ENCODE results near the gene SIAE. TPM values are rescaled to one million over a fixed set of nuclear protein-coding genes. Genes with fewer than 3 reads are reported as not detected.
"Not testable (repeated sequence)": the region's sequence is repeated elsewhere in the genome, so short reads cannot be mapped to it uniquely, and the experiment has no call there.

SIAE gene
- total RNA-seq, 1 donor from 2014 or later: 2.1 TPM

DNA sequence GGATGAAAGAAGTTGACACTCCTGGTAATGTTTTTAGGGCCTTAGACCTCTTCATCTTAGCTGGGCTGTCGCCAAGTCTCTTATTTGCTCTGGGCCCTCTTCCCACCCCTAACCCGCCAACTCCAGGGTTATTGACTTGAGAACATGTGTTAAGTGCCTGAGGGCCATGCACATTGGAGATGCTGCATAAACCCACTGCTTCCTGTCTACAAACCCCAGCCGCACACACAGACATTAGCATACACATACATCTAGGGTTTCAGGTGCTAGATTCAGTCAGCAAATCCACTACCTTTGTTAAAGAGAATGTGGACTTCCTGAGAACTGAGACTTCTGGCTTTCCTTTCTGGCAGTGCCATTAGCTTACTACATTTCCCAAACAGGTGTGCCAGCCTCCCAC, 61.5 kb downstream of the SIAE start:
- Histone ChIP-seq H3K9me3 (ENCODE audit: control insufficient read depth in 3 of 3, low read length in 3 of 3) (no peaks in the 10 kb centered on the region), H3K4me1 (ENCODE audit: control insufficient read depth in 3 of 3, insufficient read depth in 3 of 3, low read length in 3 of 3) (no peaks in the 10 kb centered on the region), H3K27ac (ENCODE audit: low read depth, low read length) (no peak overlapping the region), H3K4me3 (ENCODE audit: low read length in 3 of 3) (no peak overlapping the region), H3K36me3 (ENCODE audit: control insufficient read depth in 3 of 3, insufficient read depth in 3 of 3, low read length in 3 of 3) (no peaks in the 10 kb centered on the region), H3K27me3 (ENCODE audit: control insufficient read depth in 3 of 3, insufficient read depth in 3 of 3, low read length in 3 of 3) (peaks cover 0 to 18% (median 0%) of the 10 kb centered on the region in 3 donors), H3K9ac (ENCODE audit: low read depth in 1 of 3, low read length in 3 of 3) (no peak overlapping the region)

DNA sequence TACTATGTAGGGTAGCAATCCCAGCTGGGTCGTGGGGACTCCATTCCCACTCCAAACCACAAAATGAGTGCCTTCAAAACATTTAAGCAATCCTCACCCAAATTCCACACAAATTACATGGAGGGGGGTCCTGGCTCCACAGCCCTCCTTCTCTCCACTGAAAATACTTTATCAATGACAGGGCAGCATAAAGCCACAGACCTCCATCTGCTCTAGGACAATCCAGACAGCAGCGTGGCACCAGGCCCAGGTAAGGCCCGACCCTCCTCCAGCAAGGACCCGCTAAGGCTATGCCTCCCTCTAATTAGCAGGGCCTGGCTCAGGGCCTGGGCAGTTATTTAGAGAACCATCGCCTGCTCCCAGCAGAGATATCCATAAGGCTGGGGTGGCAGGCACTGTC, 62.5 kb downstream of the SIAE start, which contains the start of gene PANX3:
Gene PANX3, plus strand, starts transcription at position 365 of the 400 bp plus-strand sequence. CDS start 129 bp downstream, outside the sequence.
- no peak within 1 kb of the TSS for H3K27ac ChIP-seq (ENCODE audit: low read depth, low read length)
- peaks cover 0 to 14% (median 0%) of the 10 kb centered on the region in 3 donors for H3K27me3 ChIP-seq (ENCODE audit: control insufficient read depth in 3 of 3, insufficient read depth in 3 of 3, low read length in 3 of 3)
- no peaks in the 10 kb centered on the region for H3K36me3 ChIP-seq (ENCODE audit: control insufficient read depth in 3 of 3, insufficient read depth in 3 of 3, low read length in 3 of 3)
- no peak within 1 kb of the TSS for H3K4me3 ChIP-seq (ENCODE audit: low read length in 3 of 3)
- H3K9ac ChIP-seq (ENCODE audit: low read depth in 1 of 3, low read length in 3 of 3): no peak within 1 kb of the TSS
- H3K9me3 ChIP-seq (ENCODE audit: control insufficient read depth in 3 of 3, low read length in 3 of 3): no peaks in the 10 kb centered on the region
- no peaks in the 10 kb centered on the region for H3K4me1 ChIP-seq (ENCODE audit: control insufficient read depth in 3 of 3, insufficient read depth in 3 of 3, low read length in 3 of 3)

DNA sequence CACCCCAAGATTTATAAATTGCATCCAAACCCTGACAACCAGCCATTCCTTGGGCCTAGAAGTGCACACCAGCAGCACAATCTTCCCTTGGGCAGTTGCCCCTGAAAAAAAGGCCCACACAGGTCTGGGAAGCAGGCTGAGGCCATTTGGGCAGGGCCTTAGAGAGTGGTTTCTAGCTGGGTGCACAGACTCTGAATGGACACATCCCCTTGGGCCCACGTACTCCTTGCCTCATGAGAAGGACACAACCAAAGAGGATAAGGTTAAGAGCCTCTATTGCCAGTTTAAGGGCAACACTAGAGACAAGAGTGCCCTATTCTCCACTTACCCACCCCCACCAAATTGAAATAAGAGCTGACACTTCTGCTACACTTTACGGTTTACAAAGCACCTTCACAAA, 63.2 kb downstream of the SIAE start:
- Histone ChIP-seq H3K27me3 (ENCODE audit: control insufficient read depth in 3 of 3, insufficient read depth in 3 of 3, low read length in 3 of 3) (peaks cover 0 to 13% (median 0%) of the 10 kb centered on the region in 3 donors), H3K9ac (ENCODE audit: low read depth in 1 of 3, low read length in 3 of 3) (no peak overlapping the region), H3K9me3 (ENCODE audit: control insufficient read depth in 3 of 3, low read length in 3 of 3) (no peaks in the 10 kb centered on the region), H3K4me1 (ENCODE audit: control insufficient read depth in 3 of 3, insufficient read depth in 3 of 3, low read length in 3 of 3) (no peaks in the 10 kb centered on the region), H3K36me3 (ENCODE audit: control insufficient read depth in 3 of 3, insufficient read depth in 3 of 3, low read length in 3 of 3) (no peaks in the 10 kb centered on the region), H3K4me3 (ENCODE audit: low read length in 3 of 3) (no peak overlapping the region), H3K27ac (ENCODE audit: low read depth, low read length) (no peak overlapping the region)

DNA sequence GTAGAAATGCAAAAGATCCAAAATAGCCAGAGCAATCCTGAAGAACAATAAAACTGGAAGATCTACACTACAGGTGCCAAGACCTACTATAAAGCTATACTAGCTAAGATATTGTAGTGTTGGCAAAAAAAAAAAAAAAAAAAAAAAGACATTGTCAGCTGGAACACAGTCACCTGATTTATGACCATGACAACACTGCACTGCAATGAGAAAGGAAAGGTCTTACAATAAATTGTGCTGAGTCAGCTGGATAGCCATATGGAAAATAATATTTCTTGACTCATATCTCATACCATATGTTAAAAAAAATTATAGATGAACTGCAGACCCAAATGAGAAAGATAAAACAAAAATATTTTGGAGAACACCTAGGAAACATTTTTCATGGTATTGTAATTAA, 65.4 kb downstream of the SIAE start:
- peaks cover 0 to 7% (median 0%) of the 10 kb centered on the region in 3 donors for H3K27me3 ChIP-seq (ENCODE audit: control insufficient read depth in 3 of 3, insufficient read depth in 3 of 3, low read length in 3 of 3)
- H3K27ac ChIP-seq (ENCODE audit: low read depth, low read length): no peak overlapping the region
- H3K36me3 ChIP-seq (ENCODE audit: control insufficient read depth in 3 of 3, insufficient read depth in 3 of 3, low read length in 3 of 3): no peaks in the 10 kb centered on the region
- no peak overlapping the region for H3K9ac ChIP-seq (ENCODE audit: low read depth in 1 of 3, low read length in 3 of 3)
- no peaks in the 10 kb centered on the region for H3K9me3 ChIP-seq (ENCODE audit: control insufficient read depth in 3 of 3, low read length in 3 of 3)
- H3K4me3 ChIP-seq (ENCODE audit: low read length in 3 of 3): no peak overlapping the region
- no peaks in the 10 kb centered on the region for H3K4me1 ChIP-seq (ENCODE audit: control insufficient read depth in 3 of 3, insufficient read depth in 3 of 3, low read length in 3 of 3)

DNA sequence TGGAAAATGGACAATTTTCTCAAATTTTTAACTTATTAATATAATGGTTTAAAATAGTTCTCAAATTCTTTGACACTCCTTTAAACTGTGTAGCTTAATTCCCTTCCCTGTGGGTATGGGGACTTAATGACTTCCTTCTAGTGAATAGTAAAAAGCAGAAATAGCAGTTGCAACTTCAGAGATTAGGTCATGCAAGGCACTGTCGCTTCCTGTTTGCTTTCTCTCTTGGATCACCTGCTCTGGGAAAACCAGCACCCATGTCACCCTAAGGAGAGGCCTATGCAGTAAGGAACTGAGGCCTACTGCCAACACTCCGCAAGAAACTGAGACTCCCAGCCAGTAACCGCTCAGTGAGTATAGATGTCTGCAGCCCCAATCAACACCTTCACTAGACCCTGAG, 67.8 kb downstream of the SIAE start:
- H3K36me3 ChIP-seq (ENCODE audit: control insufficient read depth in 3 of 3, insufficient read depth in 3 of 3, low read length in 3 of 3): no peaks in the 10 kb centered on the region
- H3K9ac ChIP-seq (ENCODE audit: low read depth in 1 of 3, low read length in 3 of 3): no peak overlapping the region
- peaks cover 0 to 4% (median 0%) of the 10 kb centered on the region in 3 donors for H3K27me3 ChIP-seq (ENCODE audit: control insufficient read depth in 3 of 3, insufficient read depth in 3 of 3, low read length in 3 of 3)
- no peak overlapping the region for H3K4me3 ChIP-seq (ENCODE audit: low read length in 3 of 3)
- no peak overlapping the region for H3K27ac ChIP-seq (ENCODE audit: low read depth, low read length)
- no peaks in the 10 kb centered on the region for H3K9me3 ChIP-seq (ENCODE audit: control insufficient read depth in 3 of 3, low read length in 3 of 3)
- H3K4me1 ChIP-seq (ENCODE audit: control insufficient read depth in 3 of 3, insufficient read depth in 3 of 3, low read length in 3 of 3): no peaks in the 10 kb centered on the region

DNA sequence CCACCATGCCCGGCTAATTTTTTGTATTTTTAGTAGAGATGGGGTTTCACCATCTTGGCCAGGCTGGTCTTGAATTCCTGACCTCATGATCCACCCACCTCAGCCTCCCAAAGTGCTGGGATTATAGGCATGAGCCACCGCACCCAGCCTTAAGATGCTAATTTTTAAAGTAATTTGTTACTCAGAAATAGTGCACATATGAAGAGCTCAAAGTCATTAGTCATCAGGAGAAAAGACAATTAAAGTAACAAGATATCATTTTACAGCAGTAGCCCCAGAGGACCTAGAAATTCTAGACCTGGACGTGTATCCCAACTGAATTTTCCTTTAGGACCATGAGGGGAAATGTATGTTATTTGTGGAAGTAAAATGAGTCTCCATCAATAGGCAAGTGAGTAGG, 70.8 kb downstream of the SIAE start:
- H3K36me3 ChIP-seq (ENCODE audit: control insufficient read depth in 3 of 3, insufficient read depth in 3 of 3, low read length in 3 of 3); H3K9me3 ChIP-seq (ENCODE audit: control insufficient read depth in 3 of 3, low read length in 3 of 3); H3K4me1 ChIP-seq (ENCODE audit: control insufficient read depth in 3 of 3, insufficient read depth in 3 of 3, low read length in 3 of 3); H3K27me3 ChIP-seq (ENCODE audit: control insufficient read depth in 3 of 3, insufficient read depth in 3 of 3, low read length in 3 of 3); H3K4me3 ChIP-seq (ENCODE audit: low read length in 3 of 3); H3K9ac ChIP-seq (ENCODE audit: low read depth in 1 of 3, low read length in 3 of 3); H3K27ac ChIP-seq (ENCODE audit: low read depth, low read length): not testable (repeated sequence)

DNA sequence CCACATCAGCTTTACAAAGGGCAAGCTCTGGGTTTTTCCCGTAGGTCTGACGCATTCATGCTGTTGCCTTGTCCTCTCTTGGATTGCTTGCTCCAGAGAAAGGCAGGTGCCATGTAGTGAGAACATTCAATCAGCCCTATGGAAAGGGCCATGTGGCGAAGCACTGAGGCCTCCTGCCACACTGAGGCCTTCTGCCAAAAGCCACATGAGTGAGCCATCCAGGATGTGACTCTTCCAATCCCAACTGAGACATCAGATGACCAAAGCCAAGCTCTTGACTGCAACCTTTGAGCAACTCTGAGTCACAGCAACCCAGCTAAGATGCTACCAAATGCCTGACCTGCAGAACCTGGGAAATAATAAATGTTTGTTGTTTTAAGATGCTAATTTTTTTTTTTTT, 71.3 kb downstream of the SIAE start:
- Histone ChIP-seq H3K36me3 (ENCODE audit: control insufficient read depth in 3 of 3, insufficient read depth in 3 of 3, low read length in 3 of 3) (no peaks in the 10 kb centered on the region), H3K27ac (ENCODE audit: low read depth, low read length) (no peak overlapping the region), H3K27me3 (ENCODE audit: control insufficient read depth in 3 of 3, insufficient read depth in 3 of 3, low read length in 3 of 3) (peaks cover 0 to 8% (median 0%) of the 10 kb centered on the region in 3 donors), H3K4me3 (ENCODE audit: low read length in 3 of 3) (no peak overlapping the region), H3K4me1 (ENCODE audit: control insufficient read depth in 3 of 3, insufficient read depth in 3 of 3, low read length in 3 of 3) (no peaks in the 10 kb centered on the region), H3K9me3 (ENCODE audit: control insufficient read depth in 3 of 3, low read length in 3 of 3) (no peaks in the 10 kb centered on the region), H3K9ac (ENCODE audit: low read depth in 1 of 3, low read length in 3 of 3) (no peak overlapping the region)

DNA sequence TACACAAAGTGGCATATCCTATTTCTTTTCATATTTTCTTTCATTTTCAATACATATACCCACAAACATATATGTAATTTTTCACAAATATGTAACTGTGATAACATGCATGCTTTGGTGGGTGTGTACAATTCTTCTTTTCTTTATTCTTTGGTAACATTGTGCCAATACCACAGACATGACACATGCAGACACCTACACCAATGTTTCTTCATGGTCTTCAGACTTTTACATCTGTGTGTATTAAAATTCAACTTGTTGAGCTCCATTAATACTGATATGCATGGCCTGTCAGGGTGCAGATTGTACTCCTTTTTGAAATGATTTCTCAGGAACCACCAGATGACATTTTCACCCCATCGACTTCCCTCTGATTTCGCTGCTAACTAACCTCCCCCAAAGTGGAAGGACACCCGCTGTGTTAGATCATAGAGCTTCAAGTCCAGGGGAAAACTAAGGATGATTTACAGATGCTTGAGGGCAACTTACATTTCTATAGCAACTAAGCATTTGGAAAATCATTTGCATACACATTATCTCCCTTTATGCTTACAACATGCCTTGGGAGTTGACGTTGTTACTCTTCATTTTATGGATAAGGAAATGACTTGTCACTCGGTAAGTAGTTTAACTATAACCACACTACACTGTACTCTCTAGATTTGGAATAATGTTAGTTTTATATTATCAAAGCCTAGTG, 72.8 kb downstream of the SIAE start:
- Histone ChIP-seq H3K36me3 (ENCODE audit: control insufficient read depth in 3 of 3, insufficient read depth in 3 of 3, low read length in 3 of 3) (no peaks in the 10 kb centered on the region), H3K27ac (ENCODE audit: low read depth, low read length) (no peak overlapping the region), H3K4me3 (ENCODE audit: low read length in 3 of 3) (no peak overlapping the region), H3K9me3 (ENCODE audit: control insufficient read depth in 3 of 3, low read length in 3 of 3) (no peaks in the 10 kb centered on the region), H3K4me1 (ENCODE audit: control insufficient read depth in 3 of 3, insufficient read depth in 3 of 3, low read length in 3 of 3) (no peaks in the 10 kb centered on the region), H3K27me3 (ENCODE audit: control insufficient read depth in 3 of 3, insufficient read depth in 3 of 3, low read length in 3 of 3) (peaks cover 0 to 8% (median 0%) of the 10 kb centered on the region in 3 donors), H3K9ac (ENCODE audit: low read depth in 1 of 3, low read length in 3 of 3) (no peak overlapping the region)

DNA sequence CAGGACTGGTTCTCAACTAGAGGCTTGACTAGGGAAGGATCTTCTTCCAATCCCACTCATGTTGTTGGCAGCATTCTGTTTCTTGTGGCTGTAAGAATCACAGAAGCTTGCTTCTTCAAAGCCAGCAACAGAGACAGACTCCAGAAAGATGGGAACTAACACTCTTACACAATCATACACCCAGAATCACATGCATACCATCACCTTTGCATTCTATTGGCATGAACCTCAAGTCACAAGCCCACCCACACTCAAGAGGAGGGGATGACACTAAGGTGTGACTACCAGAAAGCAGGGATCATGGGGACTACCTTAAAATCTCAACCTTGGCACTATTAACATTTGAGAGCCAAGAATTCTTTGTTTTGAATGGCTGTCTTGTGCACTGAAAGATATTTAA, 75.9 kb downstream of the SIAE start:
- H3K4me3 ChIP-seq (ENCODE audit: low read length in 3 of 3): no peak overlapping the region
- no peaks in the 10 kb centered on the region for H3K9me3 ChIP-seq (ENCODE audit: control insufficient read depth in 3 of 3, low read length in 3 of 3)
- peaks cover 0 to 8% (median 0%) of the 10 kb centered on the region in 3 donors for H3K27me3 ChIP-seq (ENCODE audit: control insufficient read depth in 3 of 3, insufficient read depth in 3 of 3, low read length in 3 of 3)
- H3K27ac ChIP-seq (ENCODE audit: low read depth, low read length): no peak overlapping the region
- H3K4me1 ChIP-seq (ENCODE audit: control insufficient read depth in 3 of 3, insufficient read depth in 3 of 3, low read length in 3 of 3): no peaks in the 10 kb centered on the region
- H3K36me3 ChIP-seq (ENCODE audit: control insufficient read depth in 3 of 3, insufficient read depth in 3 of 3, low read length in 3 of 3): no peaks in the 10 kb centered on the region
- H3K9ac ChIP-seq (ENCODE audit: low read depth in 1 of 3, low read length in 3 of 3): no peak overlapping the region

DNA sequence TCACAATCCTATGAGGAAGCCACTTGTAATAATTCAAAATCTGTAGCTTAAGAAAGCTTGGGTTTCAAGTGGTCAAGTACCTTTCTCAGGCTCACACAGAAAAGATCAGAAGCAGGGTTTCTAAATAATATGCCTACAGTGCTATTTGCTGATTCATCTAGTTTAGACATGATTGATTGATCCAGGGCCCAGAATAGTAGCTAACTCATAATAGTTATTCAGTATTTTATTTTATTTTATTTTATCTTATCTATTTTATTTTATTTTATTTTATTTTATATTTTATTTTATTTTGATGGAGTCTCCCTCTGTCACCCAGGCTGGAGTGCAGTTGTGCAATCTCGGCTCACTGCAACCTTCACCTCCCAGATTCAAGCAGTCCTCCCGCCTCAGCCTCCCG, 78.2 kb downstream of the SIAE start:
- H3K27me3 ChIP-seq (ENCODE audit: control insufficient read depth in 3 of 3, insufficient read depth in 3 of 3, low read length in 3 of 3): peaks cover 0 to 4% (median 0%) of the 10 kb centered on the region in 3 donors
- H3K9me3 ChIP-seq (ENCODE audit: control insufficient read depth in 3 of 3, low read length in 3 of 3): no peaks in the 10 kb centered on the region
- no peak overlapping the region for H3K4me3 ChIP-seq (ENCODE audit: low read length in 3 of 3)
- H3K9ac ChIP-seq (ENCODE audit: low read depth in 1 of 3, low read length in 3 of 3): no peak overlapping the region
- H3K27ac ChIP-seq (ENCODE audit: low read depth, low read length): no peak overlapping the region
- H3K4me1 ChIP-seq (ENCODE audit: control insufficient read depth in 3 of 3, insufficient read depth in 3 of 3, low read length in 3 of 3): no peaks in the 10 kb centered on the region
- H3K36me3 ChIP-seq (ENCODE audit: control insufficient read depth in 3 of 3, insufficient read depth in 3 of 3, low read length in 3 of 3): no peaks in the 10 kb centered on the region

Data from skeletal muscle tissue (tissue), 4 donors.